GM10847 (cell line): ENCODE data around the gene PARP9.
A peak's percentile ranks its signal among the peaks of the same experiment; 100 is the strongest.

ENCODE experiments used
- POLR2A ChIP-seq: IDR thresholded peaks from 2 replicates; pipeline ENCODE4 v1.6.1; 2011; ENCODE audit not compliant: insufficient read length; ENCODE audit errors: extremely low read depth

The PARP9 gene

DNA sequence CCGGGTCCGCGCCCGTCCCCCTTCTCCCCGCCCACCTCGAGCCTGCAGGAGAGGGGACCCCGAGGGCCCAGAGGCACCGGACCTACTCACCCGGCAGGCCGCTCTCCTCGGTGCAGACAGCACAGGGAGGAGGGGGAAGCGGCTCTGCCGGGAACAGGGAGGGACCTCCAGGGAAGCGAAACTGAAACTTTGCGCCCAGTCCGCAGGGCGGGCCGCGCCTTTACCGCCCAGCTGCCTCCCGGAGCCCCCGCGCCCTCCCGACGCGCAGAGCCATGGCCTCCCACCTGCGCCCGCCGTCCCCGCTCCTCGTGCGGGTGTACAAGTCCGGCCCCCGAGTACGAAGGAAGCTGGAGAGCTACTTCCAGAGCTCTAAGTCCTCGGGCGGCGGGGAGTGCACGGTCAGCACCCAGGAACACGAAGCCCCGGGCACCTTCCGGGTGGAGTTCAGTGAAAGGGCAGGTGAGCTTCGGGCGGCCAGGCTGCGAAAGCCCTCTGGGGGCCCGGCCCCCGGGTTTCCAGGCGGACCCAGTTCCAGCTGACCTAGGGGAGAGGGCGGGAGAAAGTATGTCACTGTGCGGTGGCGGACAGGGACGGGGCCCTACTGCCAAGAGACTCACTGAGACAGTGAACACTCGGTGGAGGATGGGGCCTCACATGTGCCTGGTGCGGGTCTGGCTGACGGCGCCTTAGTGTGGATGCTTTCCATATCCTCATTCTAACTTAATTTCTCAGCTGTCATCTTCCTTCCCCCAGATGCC, at the start of gene PARP9, which contains the start of gene DTX3L:
TSS of gene PARP9 (minus strand) at position 146 of the 758 bp plus-strand sequence. CDS start 4,680 bp downstream, outside the sequence.
TSS of gene DTX3L (plus strand) at position 184 of the 758 bp plus-strand sequence. CDS start at position 273, 89 bp downstream.
- peak; percentile 58 for TF ChIP-seq POLR2A

DNA sequence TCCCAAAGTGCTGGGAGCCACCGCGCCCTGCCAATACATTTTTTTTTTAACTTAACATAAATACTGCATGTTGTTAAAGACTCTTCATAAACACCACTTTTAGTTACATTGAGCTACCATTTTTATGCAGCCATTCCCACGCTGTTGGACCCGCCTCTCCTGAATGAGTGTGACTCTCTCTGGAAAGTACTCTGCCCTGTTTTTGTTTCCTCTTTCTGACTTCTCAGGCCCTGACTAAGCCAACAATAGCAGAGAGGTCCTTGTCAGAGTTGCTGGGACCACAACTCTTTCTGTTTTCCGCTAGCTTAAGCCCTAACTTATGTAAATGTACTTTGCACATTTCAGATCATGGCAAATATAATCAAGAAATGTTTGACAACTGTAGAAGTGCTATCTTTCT, 48.6 kb upstream of the PARP9 start:
- no peak for TF ChIP-seq POLR2A

DNA sequence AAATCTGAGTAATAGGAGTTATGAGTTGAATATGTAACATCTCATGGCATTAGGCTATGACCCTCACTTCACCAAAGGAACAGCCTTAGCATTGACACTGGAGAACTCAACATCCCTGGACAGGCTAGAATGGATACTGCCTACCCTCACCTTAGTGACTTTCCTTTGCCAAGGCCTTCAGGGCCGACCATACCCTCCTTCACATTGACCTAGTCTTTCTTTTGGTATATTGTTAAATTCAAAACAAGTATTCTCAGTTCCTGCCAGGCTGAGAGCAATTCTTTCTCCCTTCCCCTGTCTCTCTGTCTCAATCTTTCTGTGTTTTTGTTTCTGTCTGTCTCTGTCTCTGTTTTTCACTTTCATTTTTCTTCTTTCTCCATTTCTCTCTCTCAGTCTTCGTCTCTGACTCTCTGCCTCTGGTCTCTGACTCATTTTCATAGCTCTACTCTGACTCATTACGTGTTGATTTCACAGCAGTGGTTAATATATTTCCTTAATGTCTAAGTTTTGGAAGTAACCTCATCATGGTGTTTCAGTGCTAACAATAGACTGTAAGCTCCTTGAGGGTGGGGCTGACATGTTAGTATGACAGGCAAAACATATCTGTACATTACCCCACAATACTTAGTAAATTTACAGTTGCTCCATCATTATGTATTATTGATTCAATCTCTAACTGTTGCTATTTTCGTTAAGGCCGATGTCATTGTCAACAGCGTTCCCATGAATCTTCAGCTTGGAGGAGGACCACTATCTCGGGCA, 45.9 kb upstream of the PARP9 start:
- no peak for TF ChIP-seq POLR2A

DNA sequence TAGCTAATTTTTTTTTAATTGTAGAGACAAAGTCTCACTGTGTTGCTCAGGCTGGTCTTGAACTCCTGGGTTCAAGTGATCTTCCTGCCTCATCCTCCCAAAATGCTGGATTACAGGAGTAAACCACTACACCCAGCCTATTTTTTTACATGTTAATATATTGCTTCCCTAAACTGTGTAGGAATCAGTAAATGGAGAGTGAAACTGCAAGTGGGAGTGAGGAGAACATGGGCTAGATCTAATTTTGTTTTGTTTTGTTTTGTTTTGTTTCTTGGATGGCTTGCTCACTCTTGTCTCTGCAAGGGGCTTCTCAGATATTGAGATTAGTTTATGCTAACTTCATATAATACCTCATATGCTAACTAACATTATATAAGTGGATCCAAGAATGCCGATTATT, 44.8 kb upstream of the PARP9 start:
- TF ChIP-seq POLR2A: no peak

DNA sequence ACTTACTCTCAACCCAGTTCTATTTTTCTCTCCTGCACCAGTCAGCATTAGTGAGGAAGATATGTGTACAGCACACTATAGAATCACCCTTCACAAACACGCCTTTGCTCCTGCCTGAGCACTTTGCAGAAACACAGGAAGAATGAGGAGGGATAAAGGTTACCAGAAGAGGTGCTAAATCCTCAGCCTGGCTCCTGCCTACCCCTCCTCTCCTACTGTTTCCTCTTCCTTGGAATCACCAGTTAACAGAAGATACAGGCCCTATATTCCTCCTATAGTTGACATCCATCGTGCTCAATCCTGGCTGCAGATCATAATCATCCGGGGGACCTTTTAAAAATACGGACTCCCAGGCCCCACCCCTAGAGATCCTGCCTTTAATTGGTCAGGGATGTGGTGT, 42.2 kb upstream of the PARP9 start:
- TF ChIP-seq POLR2A: no peak

DNA sequence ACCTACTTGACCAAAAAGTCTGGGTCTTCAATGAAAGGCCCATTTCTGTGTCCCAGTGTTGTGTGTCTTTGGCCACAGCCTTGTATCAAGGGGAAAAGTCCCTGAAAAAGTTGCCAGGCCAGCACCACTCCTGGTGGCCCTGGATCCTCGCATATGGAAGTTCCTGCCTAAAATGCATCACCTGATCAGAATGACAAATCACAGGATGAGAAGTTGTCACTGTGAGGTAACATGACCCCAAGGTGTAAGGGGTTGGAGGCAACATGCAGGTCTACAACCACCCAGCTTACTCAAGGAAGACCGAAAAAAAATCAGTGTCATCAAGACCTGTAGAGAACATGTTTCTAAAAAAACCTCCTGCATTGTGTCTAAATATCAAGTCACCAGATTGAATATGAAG, 39.0 kb upstream of the PARP9 start:
- TF ChIP-seq POLR2A: no peak

DNA sequence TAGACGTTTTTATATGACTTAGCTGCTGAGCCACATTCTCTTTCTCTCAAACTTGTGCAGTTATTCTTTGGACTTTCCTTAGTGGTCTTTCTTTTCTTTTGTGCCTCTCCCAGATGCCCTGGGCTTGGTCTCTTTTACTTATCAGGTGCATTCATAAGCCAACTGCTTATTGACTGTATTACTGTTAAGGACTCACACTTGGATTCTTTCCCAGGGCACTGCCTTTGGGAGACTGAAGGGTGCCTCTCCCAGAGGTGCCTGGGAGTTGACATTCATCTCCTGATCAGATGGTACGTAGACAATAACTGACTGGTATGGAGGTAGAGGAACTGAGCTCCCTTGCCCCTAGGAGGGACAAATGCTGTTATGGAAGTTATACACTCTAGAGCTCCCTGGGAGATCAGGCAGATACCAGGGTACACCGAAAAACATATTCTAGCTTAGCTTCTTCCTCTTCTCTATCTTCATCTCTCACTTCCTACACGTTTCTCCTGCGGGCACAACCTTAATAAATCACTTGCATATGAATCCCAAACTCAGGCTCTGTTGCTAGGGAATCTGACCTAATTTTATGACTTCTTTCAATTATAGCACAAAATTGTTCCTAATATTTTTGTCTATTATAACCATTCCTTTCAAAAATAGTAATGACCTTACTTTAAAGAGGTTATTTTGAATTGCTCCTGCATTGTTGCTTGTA, 38.1 kb upstream of the PARP9 start:
- no peak for TF ChIP-seq POLR2A

DNA sequence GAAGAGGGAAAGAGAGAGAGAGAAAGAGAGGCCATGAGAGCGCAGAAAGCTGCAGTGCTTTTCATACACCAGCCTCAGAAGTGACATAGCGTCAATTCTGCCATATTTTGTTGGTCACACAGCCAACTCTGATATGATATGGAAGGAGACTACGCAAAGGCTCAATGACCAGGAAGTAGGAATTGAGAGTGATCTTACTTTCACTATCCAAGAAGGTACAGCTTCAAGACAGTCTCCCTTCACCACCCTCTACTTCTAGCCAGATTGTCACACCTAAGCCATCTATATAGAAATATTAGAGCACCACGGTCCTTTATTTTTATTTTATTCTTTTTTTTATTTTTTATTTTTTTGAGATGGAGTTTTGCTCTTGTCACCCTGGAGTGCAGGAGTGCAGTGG, 34.5 kb upstream of the PARP9 start:
- no peak for TF ChIP-seq POLR2A

DNA sequence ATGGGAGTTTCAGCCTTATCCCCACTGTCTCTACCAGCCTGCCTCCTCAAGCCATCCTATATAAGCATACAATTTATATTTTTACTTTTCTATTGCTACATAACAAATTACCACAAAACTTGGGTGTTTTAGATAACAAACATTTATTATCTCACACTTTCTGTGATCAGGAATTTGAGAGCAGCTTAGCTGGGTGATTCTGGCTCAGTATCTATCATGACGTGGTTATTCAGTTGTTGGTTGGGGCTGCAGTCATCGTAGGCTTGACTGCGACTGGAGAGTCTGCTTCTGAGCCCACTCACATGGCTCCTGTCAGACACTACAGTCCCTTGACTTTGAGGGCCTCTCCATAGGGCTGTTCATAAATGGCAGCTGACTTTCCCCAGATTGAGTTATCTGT, 34.1 kb upstream of the PARP9 start:
- TF ChIP-seq POLR2A: no peak

DNA sequence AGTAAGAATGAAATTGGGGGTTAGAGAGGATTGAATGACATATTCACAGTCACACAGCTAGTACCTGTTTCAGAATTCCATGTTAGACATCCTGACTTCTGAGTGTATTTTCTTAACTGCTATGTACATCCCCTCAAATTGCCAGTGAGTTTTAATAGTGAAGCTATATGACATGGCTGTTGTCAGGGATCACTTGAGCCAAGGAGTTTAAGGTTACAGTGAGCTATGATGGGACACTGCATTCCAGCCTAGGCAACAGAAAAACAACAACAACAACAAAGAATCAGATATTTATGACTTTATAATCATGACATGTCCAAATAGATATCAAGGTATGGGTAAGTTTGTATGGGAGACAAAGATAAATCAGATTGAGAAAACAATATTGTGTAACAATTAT, 29.9 kb upstream of the PARP9 start:
- no peak for TF ChIP-seq POLR2A

DNA sequence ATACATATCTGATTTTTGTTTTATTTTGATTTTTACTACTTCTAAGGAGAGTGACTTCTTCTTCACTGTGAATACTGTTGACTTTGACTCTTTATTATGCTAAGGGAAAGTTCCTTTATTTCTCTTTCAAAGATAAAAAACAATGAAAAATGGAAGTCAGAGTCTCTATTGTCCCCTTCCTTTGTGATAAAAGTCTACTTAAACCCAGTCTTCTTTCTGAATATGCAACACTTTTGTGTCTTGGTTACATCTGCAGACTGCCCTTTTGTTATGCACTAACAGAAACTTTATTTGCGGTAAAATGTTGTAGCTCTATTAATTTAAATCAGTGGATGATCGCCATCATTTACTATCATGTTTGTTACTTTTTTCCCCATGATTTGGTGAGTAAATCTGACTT, 26.5 kb upstream of the PARP9 start:
- TF ChIP-seq POLR2A: no peak

DNA sequence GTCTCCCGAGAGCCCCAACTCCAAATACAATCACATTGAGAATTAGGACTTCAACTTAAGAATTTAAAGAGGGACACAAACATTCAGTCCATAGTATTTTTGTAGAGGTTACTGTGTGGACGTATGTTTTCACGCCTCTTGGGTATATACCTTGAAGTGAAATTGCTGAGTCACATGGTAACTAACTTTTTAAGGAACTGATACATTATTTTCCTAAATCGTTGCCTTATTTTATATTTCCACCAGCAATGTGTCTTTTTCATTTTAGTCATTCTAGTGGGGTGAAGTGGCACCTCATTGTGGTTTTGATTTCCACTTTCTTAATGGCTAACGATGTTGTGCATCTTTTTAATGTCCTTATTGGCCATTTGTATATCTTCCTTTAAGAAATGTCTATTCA, 25.2 kb upstream of the PARP9 start:
- TF ChIP-seq POLR2A: no peak

DNA sequence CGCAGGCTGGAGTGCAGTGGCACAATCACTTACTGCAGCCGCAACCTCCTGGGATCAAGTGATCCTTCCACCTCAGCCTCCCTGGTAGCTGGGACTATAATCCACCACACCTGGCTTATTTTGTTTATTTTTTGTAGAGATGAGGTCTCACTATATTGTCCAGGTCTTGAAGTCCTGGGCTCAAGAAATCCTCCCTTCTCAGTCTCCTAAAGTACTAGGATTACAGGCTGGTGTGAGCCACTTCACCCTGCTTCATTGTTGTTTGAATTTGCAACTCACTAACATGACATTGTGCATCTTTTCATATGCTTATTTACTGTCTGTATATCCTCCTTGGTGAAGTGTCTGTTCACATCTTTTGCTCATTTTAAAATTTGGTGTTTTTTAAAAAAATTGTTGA, 23.5 kb upstream of the PARP9 start:
- no peak for TF ChIP-seq POLR2A

DNA sequence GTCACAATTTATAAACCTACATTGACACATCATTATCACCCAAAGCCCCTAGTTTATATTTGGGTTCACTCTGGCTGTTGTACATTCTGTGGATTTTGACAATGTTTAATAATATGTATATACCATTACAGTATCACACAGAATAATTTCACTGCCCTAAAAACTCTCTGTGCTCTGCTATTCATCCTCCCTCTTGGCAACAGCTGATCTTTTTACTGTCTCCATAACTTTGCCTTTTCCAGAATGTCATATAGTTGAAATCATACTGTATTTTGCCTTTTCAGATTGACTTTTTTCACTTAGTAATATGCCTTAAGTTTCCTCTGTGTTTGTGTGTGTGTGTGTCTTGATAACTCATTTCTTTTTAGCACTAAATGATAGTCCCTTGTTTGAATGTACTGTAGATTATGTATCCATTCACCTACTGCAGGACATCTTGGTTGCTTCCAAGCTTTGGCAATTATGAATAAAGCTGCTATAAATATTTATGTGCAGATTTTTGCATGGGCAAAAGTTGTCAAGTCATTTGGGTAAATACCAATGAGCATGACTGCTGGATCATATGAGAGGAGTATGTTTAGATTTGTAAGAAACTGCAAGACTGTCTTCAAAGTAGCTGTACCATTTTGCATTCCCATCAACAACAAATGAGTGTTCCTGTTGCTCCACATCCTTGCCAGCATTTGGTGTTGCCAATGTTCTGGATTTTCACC, 22.8 kb upstream of the PARP9 start:
- TF ChIP-seq POLR2A: no peak

DNA sequence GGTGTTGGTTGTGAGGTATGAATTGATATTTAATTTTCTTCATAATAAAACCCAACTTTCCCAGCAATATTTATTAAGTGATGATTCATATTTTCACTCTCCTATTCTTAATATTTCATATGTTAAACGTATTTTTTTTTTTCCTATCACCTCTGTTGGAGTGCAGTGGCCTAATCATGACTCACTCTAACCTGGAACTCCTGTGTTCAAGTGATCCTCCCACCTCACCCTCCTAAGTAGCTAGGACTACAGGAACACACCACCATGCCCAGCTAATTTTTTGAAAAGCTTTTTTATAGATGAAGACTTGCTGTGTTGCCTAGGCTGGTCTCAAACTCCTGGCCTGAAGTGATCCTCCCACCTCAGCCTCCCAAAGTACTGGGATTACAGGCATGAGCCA, 22.0 kb upstream of the PARP9 start:
- TF ChIP-seq POLR2A: no peak
